HepG2 (cell line): ENCODE data around the gene KLF3. TPM values are rescaled to one million over a fixed set of nuclear protein-coding genes. Genes with fewer than 3 reads are reported as not detected.

Experiments used
- BCL6 ChIP-seq: IDR thresholded peaks from 2 replicates; pipeline ENCODE4 v1.6.1; 2016; ENCODE audit warnings: missing genetic modification reagents, missing compliant biosample characterization
- ELF1 ChIP-seq: sonication (generic); formaldehyde crosslinking; IDR thresholded peaks from 2 replicates; pipeline ENCODE4 v1.4.0; 2020; ENCODE audit warnings: missing genetic modification reagents
- ELF3 ChIP-seq: IDR thresholded peaks from 2 replicates; pipeline ENCODE4 v1.6.1; 2016; ENCODE audit warnings: missing genetic modification reagents, missing compliant biosample characterization
- HOXA5 ChIP-seq: sonication (generic); formaldehyde crosslinking; IDR thresholded peaks from 2 replicates; pipeline ENCODE4 v1.4.0; 2020; ENCODE audit warnings: missing genetic modification reagents
- JARID2 ChIP-seq: sonication (generic); formaldehyde crosslinking; IDR thresholded peaks from 2 replicates; pipeline ENCODE4 v1.8.1; 2023; ENCODE audit warnings: missing genetic modification reagents, inconsistent platforms; ENCODE audit not compliant: insufficient replicate concordance
- JDP2 ChIP-seq: sonication (generic); formaldehyde crosslinking; IDR thresholded peaks from 2 replicates; pipeline ENCODE4 v1.8.1; 2022; ENCODE audit warnings: missing genetic modification reagents, borderline replicate concordance
- MAFG ChIP-seq: sonication (generic); formaldehyde crosslinking; IDR thresholded peaks from 2 replicates; pipeline ENCODE4 v1.5.1; 2020; ENCODE audit warnings: mild to moderate bottlenecking, missing genetic modification reagents
- NFIB ChIP-seq: sonication (generic); formaldehyde crosslinking; IDR thresholded peaks from 2 replicates; pipeline ENCODE4 v1.9.0; 2021; ENCODE audit warnings: missing genetic modification reagents, mild to moderate bottlenecking, borderline replicate concordance
- NR3C1 ChIP-seq: sonication (generic); formaldehyde crosslinking; IDR thresholded peaks from 2 replicates; pipeline ENCODE4 v1.4.0; 2020; ENCODE audit warnings: missing genetic modification reagents
- RARA ChIP-seq: IDR thresholded peaks from 2 replicates; pipeline ENCODE4 v1.6.1; 2016; ENCODE audit warnings: missing genetic modification reagents, missing compliant biosample characterization
- RXRA ChIP-seq: sonication (generic); formaldehyde crosslinking; IDR thresholded peaks from 2 replicates; pipeline ENCODE4 v1.5.1; 2020; ENCODE audit warnings: missing genetic modification reagents
- SNAPC2 ChIP-seq: sonication (generic); formaldehyde crosslinking; IDR thresholded peaks from 2 replicates; pipeline ENCODE4 v1.8.1; 2022; ENCODE audit warnings: mild to moderate bottlenecking, missing genetic modification reagents
- SOX6 ChIP-seq, 2 experiments: fragments of 450-650 bp in 1 of 2; sonication (generic) in 1 of 2; formaldehyde crosslinking in 1 of 2; IDR thresholded peaks; 2 replicates each; pipeline versions ENCODE4 v1.4.0 to v1.6.1; 2017 to 2020; ENCODE audit warnings: antibody characterized with exemption in 1 of 2, mild to moderate bottlenecking in 1 of 2, missing genetic modification reagents in 1 of 2
- TSC22D2 ChIP-seq: sonication (generic); formaldehyde crosslinking; IDR thresholded peaks from 2 replicates; pipeline ENCODE4 v1.5.1; 2020; ENCODE audit warnings: missing genetic modification reagents, mild to moderate bottlenecking, borderline replicate concordance
- ZFP1 ChIP-seq: IDR thresholded peaks from 2 replicates; pipeline ENCODE4 v1.6.1; 2016
- ZNF24 ChIP-seq: fragments of 450-650 bp; IDR thresholded peaks from 2 replicates; pipeline ENCODE4 v1.6.1; 2017; ENCODE audit warnings: antibody characterized with exemption, mild to moderate bottlenecking
- ZNF383 ChIP-seq: sonication (generic); formaldehyde crosslinking; IDR thresholded peaks from 2 replicates; pipeline ENCODE4 v1.4.0; 2020; ENCODE audit warnings: missing genetic modification reagents, mild to moderate bottlenecking, borderline replicate concordance
- ZNF570 ChIP-seq: sonication (generic); formaldehyde crosslinking; IDR thresholded peaks from 2 replicates; pipeline ENCODE4 v1.4.0; 2020; ENCODE audit warnings: mild to moderate bottlenecking, missing genetic modification reagents, borderline replicate concordance
- ZNF619 ChIP-seq: sonication (generic); formaldehyde crosslinking; IDR thresholded peaks from 2 replicates; pipeline ENCODE4 v1.4.0; 2020; ENCODE audit warnings: mild to moderate bottlenecking, missing genetic modification reagents
- ZNF746 ChIP-seq: sonication (generic); formaldehyde crosslinking; IDR thresholded peaks from 2 replicates; pipeline ENCODE4 v1.8.0; 2022; ENCODE audit warnings: mild to moderate bottlenecking, missing genetic modification reagents
- polyA plus RNA-seq, 8 experiments: library from polyadenylated mRNA; depleted of rRNA in 3 of 8; stranded (reverse) in 7 of 8; unstranded in 1 of 8; fragments of >200 nt; fragmentation: Illumina TruSeq in 4 of 8; extraction: Trizol in 4 of 8; gene quantifications; 2 replicates each; pipeline versions ENCODE4 v1.2.1 to v1.2.3, GENCODE V29; 2011 to 2016; ENCODE audit warnings: low read depth in 4 of 8, missing spikeins in 1 of 8, mixed read lengths in 1 of 8; ENCODE audit not compliant: insufficient read depth in 1 of 8
- total RNA-seq, 5 experiments: library from RNA; depleted of rRNA; stranded (reverse); fragments of >200 nt; fragmentation: Illumina TruSeq; extraction: Trizol; gene quantifications; 2 replicates each; pipeline ENCODE4 v1.2.3, GENCODE V29; 2016; ENCODE audit warnings: low read depth in 1 of 5
- TF ChIP-seq, protein P1 (sequence below): sonication (generic); formaldehyde crosslinking; conservative IDR thresholded peaks from 2 replicates; pipeline ENCODE4 v1.4.0; 2020; ENCODE audit warnings: missing genetic modification reagents
- TF ChIP-seq, protein P2 (sequence below): sonication (generic); formaldehyde crosslinking; IDR thresholded peaks from 2 replicates; pipeline ENCODE4 v1.4.0; 2020; ENCODE audit warnings: low read depth, mild to moderate bottlenecking, missing genetic modification reagents
- TF ChIP-seq, protein P3 (sequence below): IDR thresholded peaks from 2 replicates; pipeline ENCODE4 v1.6.1; 2012; ENCODE audit warnings: inconsistent platforms
- TF ChIP-seq, protein P4 (sequence below): sonication (generic); formaldehyde crosslinking; IDR thresholded peaks from 2 replicates; pipeline ENCODE4 v1.8.0; 2022; ENCODE audit warnings: mild to moderate bottlenecking, missing genetic modification reagents; ENCODE audit not compliant: insufficient replicate concordance
- TF ChIP-seq, protein P5 (sequence below): sonication (generic); formaldehyde crosslinking; IDR thresholded peaks from 2 replicates; pipeline ENCODE4 v1.8.0; 2022; ENCODE audit warnings: mild to moderate bottlenecking, missing genetic modification reagents, moderate library complexity
- TF ChIP-seq, protein P6 (sequence below): sonication (generic); formaldehyde crosslinking; IDR thresholded peaks from 2 replicates; pipeline ENCODE4 v1.5.0; 2020; ENCODE audit warnings: mild to moderate bottlenecking, missing genetic modification reagents, moderate library complexity

KLF3 gene
- total and polyA plus RNA-seq, 2 of the 13 experiments (the other 11 are each of a cell fraction or from before 2014, with no cell fraction given), result 29.1 to 37.8 TPM

DNA sequence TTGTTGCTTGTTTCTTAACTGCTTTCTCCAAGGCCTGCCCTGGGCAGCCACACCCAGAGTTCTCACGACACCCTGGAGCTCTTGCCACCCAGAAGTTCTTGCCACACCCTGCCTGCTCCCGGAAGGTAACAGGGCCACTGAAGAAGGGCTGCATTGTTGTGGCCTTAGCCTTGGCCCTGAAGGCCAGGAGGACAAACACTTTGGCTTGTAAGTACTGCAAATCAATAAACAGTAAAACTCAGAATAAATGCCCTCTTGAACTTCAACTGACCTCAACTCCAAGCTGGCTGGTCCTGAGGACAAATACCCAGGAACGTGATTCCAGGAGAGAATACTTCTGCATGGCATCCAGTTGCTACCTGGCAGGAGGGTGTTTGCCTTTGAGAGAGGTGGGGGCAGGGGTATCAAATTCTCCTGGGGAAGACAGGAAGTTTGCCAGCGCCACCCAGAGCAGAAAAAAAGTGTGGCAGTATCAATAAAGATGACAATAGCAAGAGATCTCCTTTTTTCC, 64.7 kb downstream of the KLF3 start (continued):
- TF ChIP-seq NR3C1 (no peak), MAFG (CRISPR knock-in tag) (no peak), ZNF570 (CRISPR knock-in tag) (no peak), ELF3 (no peak), ZNF24 (no peak), ZNF746 (CRISPR knock-in tag) (no peak), ELF1 (CRISPR knock-in tag) (no peak), ZNF383 (no peak), RARA (peak; percentile 81), NFIB (no peak), SOX6 (IDR thresholded peaks at IDR 0.05) (no peak), SOX6 (CRISPR knock-in tag; IDR thresholded peaks at IDR 0.05) (peak; percentile 39; the same call in 1 of the 2 replicates), HOXA5 (CRISPR knock-in tag) (no peak), SNAPC2 (CRISPR knock-in tag) (no peak), JDP2 (CRISPR knock-in tag) (no peak), ZFP1 (no peak), JARID2 (CRISPR knock-in tag) (no peak), RXRA (CRISPR knock-in tag) (peak; percentile 75), ZNF619 (CRISPR knock-in tag) (no peak), BCL6 (0 out of 2 replicates have a peak, but pooled peaks have one; percentile 33), TSC22D2 (CRISPR knock-in tag) (no peak)
- TF ChIP-seq, protein P1, sequence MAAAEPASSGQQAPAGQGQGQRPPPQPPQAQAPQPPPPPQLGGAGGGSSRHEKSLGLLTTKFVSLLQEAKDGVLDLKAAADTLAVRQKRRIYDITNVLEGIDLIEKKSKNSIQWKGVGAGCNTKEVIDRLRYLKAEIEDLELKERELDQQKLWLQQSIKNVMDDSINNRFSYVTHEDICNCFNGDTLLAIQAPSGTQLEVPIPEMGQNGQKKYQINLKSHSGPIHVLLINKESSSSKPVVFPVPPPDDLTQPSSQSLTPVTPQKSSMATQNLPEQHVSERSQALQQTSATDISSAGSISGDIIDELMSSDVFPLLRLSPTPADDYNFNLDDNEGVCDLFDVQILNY, result no peak
- TF ChIP-seq, protein P2, sequence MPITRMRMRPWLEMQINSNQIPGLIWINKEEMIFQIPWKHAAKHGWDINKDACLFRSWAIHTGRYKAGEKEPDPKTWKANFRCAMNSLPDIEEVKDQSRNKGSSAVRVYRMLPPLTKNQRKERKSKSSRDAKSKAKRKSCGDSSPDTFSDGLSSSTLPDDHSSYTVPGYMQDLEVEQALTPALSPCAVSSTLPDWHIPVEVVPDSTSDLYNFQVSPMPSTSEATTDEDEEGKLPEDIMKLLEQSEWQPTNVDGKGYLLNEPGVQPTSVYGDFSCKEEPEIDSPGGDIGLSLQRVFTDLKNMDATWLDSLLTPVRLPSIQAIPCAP (CRISPR knock-in tag), result no peak
- TF ChIP-seq, protein P3, sequence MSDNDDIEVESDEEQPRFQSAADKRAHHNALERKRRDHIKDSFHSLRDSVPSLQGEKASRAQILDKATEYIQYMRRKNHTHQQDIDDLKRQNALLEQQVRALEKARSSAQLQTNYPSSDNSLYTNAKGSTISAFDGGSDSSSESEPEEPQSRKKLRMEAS, result peak; percentile 32; the same call in 1 of the 2 replicates
- TF ChIP-seq, protein P4, sequence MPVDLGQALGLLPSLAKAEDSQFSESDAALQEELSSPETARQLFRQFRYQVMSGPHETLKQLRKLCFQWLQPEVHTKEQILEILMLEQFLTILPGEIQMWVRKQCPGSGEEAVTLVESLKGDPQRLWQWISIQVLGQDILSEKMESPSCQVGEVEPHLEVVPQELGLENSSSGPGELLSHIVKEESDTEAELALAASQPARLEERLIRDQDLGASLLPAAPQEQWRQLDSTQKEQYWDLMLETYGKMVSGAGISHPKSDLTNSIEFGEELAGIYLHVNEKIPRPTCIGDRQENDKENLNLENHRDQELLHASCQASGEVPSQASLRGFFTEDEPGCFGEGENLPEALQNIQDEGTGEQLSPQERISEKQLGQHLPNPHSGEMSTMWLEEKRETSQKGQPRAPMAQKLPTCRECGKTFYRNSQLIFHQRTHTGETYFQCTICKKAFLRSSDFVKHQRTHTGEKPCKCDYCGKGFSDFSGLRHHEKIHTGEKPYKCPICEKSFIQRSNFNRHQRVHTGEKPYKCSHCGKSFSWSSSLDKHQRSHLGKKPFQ (CRISPR knock-in tag), result no peak
- TF ChIP-seq, protein P5, sequence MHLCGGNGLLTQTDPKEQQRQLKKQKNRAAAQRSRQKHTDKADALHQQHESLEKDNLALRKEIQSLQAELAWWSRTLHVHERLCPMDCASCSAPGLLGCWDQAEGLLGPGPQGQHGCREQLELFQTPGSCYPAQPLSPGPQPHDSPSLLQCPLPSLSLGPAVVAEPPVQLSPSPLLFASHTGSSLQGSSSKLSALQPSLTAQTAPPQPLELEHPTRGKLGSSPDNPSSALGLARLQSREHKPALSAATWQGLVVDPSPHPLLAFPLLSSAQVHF (CRISPR knock-in tag), result no peak
- TF ChIP-seq, protein P6, sequence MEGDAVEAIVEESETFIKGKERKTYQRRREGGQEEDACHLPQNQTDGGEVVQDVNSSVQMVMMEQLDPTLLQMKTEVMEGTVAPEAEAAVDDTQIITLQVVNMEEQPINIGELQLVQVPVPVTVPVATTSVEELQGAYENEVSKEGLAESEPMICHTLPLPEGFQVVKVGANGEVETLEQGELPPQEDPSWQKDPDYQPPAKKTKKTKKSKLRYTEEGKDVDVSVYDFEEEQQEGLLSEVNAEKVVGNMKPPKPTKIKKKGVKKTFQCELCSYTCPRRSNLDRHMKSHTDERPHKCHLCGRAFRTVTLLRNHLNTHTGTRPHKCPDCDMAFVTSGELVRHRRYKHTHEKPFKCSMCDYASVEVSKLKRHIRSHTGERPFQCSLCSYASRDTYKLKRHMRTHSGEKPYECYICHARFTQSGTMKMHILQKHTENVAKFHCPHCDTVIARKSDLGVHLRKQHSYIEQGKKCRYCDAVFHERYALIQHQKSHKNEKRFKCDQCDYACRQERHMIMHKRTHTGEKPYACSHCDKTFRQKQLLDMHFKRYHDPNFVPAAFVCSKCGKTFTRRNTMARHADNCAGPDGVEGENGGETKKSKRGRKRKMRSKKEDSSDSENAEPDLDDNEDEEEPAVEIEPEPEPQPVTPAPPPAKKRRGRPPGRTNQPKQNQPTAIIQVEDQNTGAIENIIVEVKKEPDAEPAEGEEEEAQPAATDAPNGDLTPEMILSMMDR (CRISPR knock-in tag), result peak; percentile 55
